Stomach (tissue), 4 donors: ENCODE measurements around the gene FBXL14.

Experiments
- CTCF ChIP-seq, 7 experiments: fragments of 450-650 bp in 4 of 7; fragments of 200-600 bp in 3 of 7; sonication (generic) in 3 of 7; IDR thresholded peaks; one replicate each; pipeline ENCODE4 v1.5.1; 2016 to 2019; ENCODE audit warnings: antibody characterized with exemption in 7 of 7, control low read depth in 2 of 7, mild to moderate bottlenecking in 1 of 7
- POLR2AphosphoS5 ChIP-seq, 3 donors: sonication (generic); formaldehyde crosslinking; IDR thresholded peaks; one replicate each; pipeline ENCODE4 v1.6.1; 2016; ENCODE audit warnings: antibody characterized with exemption in 3 of 3

DNA sequence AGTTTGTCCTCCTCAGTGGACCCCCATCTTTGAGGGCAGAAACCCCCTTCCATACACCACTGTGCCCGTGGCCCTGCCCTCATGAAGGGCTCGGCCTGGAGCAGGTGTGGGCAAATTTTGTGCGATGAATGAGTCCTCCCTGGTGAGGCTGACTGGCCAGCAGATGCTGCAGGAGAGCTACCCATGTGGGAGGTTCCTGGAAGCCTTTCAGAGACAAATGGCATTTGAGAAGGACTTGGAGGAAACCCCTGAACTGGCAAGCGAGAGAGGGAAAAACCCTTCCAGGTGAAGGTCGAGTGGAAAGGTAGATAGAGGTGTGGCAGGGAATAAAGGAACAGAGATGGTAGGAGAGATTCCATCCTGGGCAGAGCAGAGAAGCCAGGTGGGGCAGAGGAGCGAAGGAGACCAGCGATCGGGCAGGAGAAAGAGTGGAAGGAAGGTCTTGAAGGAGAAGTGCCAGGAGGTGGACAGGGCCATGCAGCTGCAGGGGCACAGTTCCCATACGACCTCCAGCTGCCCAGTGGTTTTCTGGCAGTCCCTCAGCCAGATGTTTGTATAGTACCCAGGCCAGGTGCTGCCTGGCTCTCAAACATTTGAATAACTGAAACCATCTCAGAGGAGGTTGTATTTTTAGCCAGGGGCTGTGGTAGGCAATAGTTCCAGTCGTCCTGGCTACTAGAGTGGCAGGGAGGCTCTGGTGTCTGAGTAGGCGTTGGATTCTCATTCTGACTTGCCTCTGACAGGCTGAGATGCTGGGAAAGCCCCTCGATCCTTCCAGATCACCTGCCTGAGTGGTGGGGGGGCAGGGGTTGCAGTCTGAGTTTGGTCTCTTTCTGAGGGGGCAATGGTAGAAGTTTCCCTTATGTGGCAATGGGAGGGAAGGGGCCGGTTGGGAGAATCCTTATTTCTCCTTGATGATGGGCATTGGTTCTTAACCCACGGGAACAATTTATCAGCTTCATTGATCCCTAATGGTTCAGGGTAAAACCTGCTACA, 40.1 kb downstream of the FBXL14 start:
- TF ChIP-seq CTCF (IDR thresholded peaks at IDR 0.05) (no peak), POLR2AphosphoS5 (IDR thresholded peaks at IDR 0.05) (no peak)
